VCaP (cell line): ENCODE data around the gene DRD4.

ENCODE experiments used
- H3K27ac ChIP-seq: fragments of 450-650 bp; 2 replicates; pipeline ENCODE4 v1.5.1; 2017
- TF ChIP-seq, protein P1 (sequence below): fragments of 450-650 bp; conservative IDR thresholded peaks from 2 replicates; pipeline ENCODE4 v1.5.1; 2017; ENCODE audit warnings: mild to moderate bottlenecking, moderate library complexity

DRD4 gene

DNA sequence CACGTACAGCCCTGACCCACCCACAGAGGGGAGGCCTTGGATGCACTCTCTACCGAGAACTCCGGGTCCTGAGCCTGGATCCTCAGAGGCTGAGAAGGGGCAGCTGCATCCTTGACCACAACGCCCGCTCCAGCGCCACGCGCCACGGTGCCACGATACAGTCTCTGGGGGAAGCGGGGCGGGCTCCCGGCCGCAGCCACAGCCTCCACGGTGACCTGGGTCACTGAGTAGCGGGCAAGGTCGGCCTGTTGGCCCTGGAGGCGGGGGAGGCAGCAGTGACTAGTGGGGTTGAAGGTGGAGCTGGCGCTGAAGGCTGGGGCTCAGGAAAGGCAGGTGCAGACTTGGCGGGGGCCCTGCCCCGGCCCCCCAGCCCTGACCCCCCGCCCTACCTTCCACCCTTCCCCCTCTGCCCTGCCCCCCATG, 17.4 kb upstream of the DRD4 start:
- no peak overlapping the region for H3K27ac ChIP-seq
- TF ChIP-seq, protein P1, sequence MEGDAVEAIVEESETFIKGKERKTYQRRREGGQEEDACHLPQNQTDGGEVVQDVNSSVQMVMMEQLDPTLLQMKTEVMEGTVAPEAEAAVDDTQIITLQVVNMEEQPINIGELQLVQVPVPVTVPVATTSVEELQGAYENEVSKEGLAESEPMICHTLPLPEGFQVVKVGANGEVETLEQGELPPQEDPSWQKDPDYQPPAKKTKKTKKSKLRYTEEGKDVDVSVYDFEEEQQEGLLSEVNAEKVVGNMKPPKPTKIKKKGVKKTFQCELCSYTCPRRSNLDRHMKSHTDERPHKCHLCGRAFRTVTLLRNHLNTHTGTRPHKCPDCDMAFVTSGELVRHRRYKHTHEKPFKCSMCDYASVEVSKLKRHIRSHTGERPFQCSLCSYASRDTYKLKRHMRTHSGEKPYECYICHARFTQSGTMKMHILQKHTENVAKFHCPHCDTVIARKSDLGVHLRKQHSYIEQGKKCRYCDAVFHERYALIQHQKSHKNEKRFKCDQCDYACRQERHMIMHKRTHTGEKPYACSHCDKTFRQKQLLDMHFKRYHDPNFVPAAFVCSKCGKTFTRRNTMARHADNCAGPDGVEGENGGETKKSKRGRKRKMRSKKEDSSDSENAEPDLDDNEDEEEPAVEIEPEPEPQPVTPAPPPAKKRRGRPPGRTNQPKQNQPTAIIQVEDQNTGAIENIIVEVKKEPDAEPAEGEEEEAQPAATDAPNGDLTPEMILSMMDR = no peak

DNA sequence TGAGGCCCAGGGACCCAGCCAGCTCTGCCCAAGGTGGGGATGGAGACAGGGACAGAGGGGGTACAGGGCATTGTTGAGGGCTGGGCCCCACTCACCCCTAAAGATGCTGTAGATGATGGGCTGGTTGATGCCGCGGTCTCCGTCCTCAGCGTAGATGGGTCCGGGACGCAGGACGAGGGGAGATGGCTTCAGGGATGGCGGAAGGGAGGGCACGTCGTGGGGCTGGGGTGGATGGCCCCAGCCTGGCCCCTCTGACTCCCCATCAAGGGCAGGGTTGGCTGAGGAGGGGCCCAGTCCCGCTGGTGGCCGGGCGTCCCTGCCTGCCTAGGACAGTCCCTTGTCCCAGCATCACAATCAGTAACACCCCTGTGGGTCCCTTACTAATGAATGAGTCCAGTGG, 16.9 kb upstream of the DRD4 start:
- TF ChIP-seq, protein P1 = no peak
- H3K27ac ChIP-seq = no peak overlapping the region

DNA sequence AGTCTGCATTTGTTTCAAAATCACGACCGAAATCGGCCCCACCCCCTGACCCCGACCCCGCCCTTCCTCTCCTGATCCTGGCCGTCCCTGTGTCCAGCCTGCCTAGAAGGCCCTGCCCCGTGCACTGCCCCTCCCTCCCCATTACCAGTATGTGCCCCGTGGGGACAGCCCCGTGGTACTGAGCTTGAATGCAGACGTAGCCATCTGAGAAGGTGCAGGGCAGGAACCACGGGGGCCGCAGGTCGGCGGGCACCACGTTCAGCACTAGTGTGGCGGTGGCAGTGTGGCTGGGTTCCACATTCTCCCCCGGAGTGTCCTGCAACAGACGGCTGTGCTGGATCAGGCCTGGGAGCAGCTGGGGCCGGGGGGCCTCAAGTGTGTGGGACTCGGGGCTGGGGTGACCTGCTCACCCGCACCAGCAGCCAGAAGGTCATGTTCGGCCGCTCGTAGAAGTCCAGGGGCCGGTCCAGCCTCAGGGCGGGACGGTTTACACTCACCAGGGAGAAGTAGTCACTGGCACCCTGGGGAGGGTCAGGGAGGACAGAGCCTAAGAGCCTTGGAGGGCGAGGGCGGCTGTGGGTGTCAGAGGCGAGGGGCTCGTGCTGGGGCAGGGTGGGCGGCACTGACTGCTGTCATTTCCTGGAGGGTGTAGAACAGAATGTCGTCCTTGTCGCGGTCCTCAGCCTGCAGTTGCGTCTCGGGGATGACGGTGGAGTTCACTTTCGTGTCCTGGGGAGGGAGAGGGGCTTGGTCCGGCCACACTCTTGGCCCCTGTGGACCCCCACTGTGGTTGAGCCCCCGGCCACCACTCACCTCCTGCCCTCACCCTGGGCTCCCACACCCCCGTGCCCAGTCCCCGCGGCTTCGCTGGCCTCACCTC, 15.9 kb upstream of the DRD4 start:
- TF ChIP-seq, protein P1 = no peak
- no peak overlapping the region for H3K27ac ChIP-seq

DNA sequence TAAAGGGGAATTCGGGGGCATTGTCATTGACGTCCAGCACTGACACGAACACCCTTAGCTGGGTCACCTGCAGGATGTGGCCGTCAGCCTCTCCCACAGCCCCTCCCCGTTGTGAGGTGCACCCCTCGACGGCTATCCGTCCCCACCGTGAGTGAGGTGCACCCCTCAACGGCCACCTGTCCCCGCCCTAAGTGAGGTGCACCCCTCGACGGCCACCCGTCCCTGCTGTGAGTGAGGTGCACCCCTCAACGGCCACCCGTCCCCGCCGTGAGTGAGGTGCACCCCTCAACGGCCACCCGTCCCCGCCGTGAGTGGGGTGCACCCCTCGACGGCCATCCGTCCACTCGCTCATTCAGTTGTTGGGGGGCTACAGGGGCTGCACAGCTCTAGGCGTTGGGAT, 15.2 kb upstream of the DRD4 start:
- TF ChIP-seq, protein P1 = no peak
- no peak overlapping the region for H3K27ac ChIP-seq

DNA sequence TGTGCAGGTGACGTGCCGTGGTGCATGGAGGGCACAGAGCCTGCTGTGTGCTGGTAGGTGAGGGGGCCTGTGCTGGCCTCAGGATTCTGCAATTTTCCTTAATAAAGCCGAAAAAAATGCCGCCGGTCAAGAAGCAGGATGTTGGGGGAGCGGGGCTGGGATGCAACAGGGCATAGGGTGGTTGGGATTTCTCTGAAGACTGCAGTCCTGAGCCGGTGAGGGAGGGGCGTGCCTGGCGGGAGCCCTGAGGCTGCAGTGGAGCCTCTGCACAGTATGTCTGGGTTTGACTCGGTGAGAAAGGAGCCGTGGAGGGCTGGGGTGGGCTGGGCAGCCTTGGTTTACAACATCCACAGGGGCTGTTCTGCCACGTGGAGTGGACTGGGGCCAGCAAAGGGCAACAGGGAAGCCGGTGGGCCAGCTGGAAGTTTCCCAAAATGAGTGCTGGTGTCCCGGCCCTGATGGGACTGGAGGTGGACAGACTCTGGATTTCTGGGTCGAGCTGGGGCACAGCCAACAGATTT, 13.7 kb upstream of the DRD4 start:
- H3K27ac ChIP-seq = no peak overlapping the region
- TF ChIP-seq, protein P1 = no peak

DNA sequence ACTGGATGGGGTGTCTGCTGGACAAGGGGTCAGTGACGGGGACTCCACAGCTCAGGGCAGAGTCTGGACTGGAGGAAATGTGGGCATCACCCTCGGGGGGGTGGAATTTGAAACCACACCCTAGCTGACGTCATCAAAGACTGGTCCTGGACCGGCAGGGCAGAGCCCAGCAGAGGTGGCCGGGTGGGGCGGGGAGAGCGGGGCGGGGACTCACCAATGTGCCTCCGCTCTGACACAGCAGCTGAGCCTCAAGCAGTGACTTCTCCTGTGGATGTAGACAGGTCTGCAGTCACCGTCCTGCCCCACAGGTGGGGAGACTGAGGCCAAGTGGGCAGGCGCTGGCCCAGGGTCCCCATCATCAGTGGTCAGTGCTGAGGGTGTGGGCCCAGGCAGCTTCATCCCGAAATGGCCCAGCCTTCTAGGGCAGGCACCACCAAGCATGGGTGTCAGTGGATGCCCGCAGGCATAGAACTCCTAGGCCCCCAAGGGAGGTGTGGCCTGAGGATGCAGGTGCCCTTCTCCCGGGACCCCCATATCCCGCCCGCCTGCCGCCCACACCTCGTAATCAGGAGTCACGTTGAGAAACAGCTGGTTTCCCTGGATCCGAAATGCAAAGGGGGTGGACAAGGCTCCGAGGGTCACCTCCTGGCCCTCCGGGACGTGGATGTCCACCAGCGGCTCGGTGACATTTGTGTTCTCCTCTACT, 12.9 kb upstream of the DRD4 start:
- TF ChIP-seq, protein P1 = no peak

More for the DNA sequence above, 12.9 kb upstream of the DRD4 start:
- no peak overlapping the region for H3K27ac ChIP-seq
